ENCODE data around the gene SP1. TPM values are rescaled to one million over a fixed set of nuclear protein-coding genes. Genes with fewer than 3 reads are reported as not detected.

SP1 gene
- total and polyA plus RNA-seq, 2 of the 4 experiments (the other 2 are of a cell fraction) = 19.7 to 53.6 TPM

GRCh38 chr12:53346491-53346890 is 33.5 kb upstream of the SP1 start:
- CTCF ChIA-PET = interaction anchor here (0.6 kb wide), 1 partner anchor 19 kb away, joined by 3 read pairs; no protein-coding TSS in a partner anchor
- in situ Hi-C loops (cut with MboI; ENCODE audit: low sequenced_read_pairs) = no loop called here
- no peak overlapping the region for H2BK15ac ChIP-seq (ENCODE audit: low read depth, low read length)

More at GRCh38 chr12:53346491-53346890, 33.5 kb upstream of the SP1 start:
- Histone ChIP-seq H2BK20ac (ENCODE audit: low read depth, low read length) (no peak overlapping the region), H2AK9ac (replicated peaks; ENCODE audit: low read depth, low read length, poor library complexity) (no peak overlapping the region), H2AFZ (replicated peaks; ENCODE audit: low read length, poor library complexity) (no peak overlapping the region), H2BK120ac (ENCODE audit: low read depth, low read length) (no peak overlapping the region), H3K4ac (ENCODE audit: low read depth, low read length) (no peak overlapping the region), H3K4me1 (ENCODE audit: control insufficient read depth, insufficient read depth, low read length) (peaks cover 7% of the 10 kb centered on the region; the same call in 1 of the 2 replicates), H3K18ac (ENCODE audit: low read depth, low read length) (no peak overlapping the region), H2BK5ac (ENCODE audit: low read depth, low read length, poor library complexity, severe bottlenecking) (no peak overlapping the region), H4K91ac (ENCODE audit: insufficient read depth, low read depth, low read length) (no peak overlapping the region), H2AK5ac (ENCODE audit: low read depth, low read length) (no peak overlapping the region; the same call in 1 of the 2 replicates), H3K56ac (ENCODE audit: extremely low read depth, insufficient read depth, low read length) (no peak overlapping the region), H3K4me2 (ENCODE audit: low read depth, low read length) (no peak overlapping the region), H3K23ac (ENCODE audit: low read depth, low read length) (no peak overlapping the region), H3K4me3 (ENCODE audit: insufficient read depth, low read depth, low read length) (no peak overlapping the region), H3K9me1 (ENCODE audit: insufficient read depth, low read length) (peaks cover 9% of the 10 kb centered on the region; the same call in 1 of the 2 replicates), H3K9me3 (ENCODE audit: control insufficient read depth, insufficient read depth, low read length) (no peaks in the 10 kb centered on the region), H3K27me3 (ENCODE audit: control insufficient read depth, insufficient read depth, low read length) (no peaks in the 10 kb centered on the region; the same call in 1 of the 2 replicates), H3K36me3 (ENCODE audit: control insufficient read depth, insufficient read depth, low read length) (no peaks in the 10 kb centered on the region), H3K27ac (ENCODE audit: insufficient read depth, low read length) (no peak overlapping the region), H3K9ac (ENCODE audit: low read depth, low read length) (no peak overlapping the region), H4K5ac (ENCODE audit: low read depth, low read length) (no peak overlapping the region), H3K79me1 (ENCODE audit: low read depth in 1 of 2, low read length in 2 of 2) (no peaks in the 10 kb centered on the region), H4K20me1 (ENCODE audit: insufficient read depth, low read length) (no peaks in the 10 kb centered on the region), H4K8ac (ENCODE audit: low read depth in 2 of 2, low read length in 2 of 2) (no peak overlapping the region), H3K14ac (replicated peaks; ENCODE audit: low read depth, low read length) (no peak overlapping the region)
- dilution Hi-C loops (cut with HindIII; ENCODE audit: low sequenced_read_pairs, unreplicated experiment) (no loop called here), intact Hi-C loops (cut with micrococcal nuclease) (no loop called here)
- no CpG with 5 or more reads among the region's 1 CpG for WGBS, 2 experiments (ENCODE audit: extremely low coverage in 2 of 2, insufficient read length in 1 of 2)
- POLR2A ChIA-PET (ENCODE audit: unreplicated experiment) = no interaction called here
- no peak for DNase-seq
- BruUV-seq (replicated peaks) = no TSS peak
- TF ChIP-seq CHD1 (IDR thresholded peaks at IDR 0.05; ENCODE audit: low read depth, low read length) (no peak), MAZ (IDR thresholded peaks at IDR 0.05; ENCODE audit: borderline replicate concordance, low read depth, low read length) (no peak), SMC3 (IDR thresholded peaks at IDR 0.05; ENCODE audit: low read depth, low read length) (no peak), USF2 (IDR thresholded peaks at IDR 0.05; ENCODE audit: low read depth, low read length) (no peak), RAD21 (IDR thresholded peaks at IDR 0.05; ENCODE audit: low read length) (no peak), CEBPB (IDR thresholded peaks at IDR 0.05; ENCODE audit: low read depth, low read length) (no peak), RCOR1 (IDR thresholded peaks at IDR 0.05; ENCODE audit: insufficient replicate concordance, low read length) (no peak), FOS (IDR thresholded peaks at IDR 0.05; ENCODE audit: low read depth, low read length) (no peak), NFE2L2 (IDR thresholded peaks at IDR 0.05; ENCODE audit: low read depth, low read length) (no peak), CTCF (conservative IDR thresholded peaks at IDR 0.05; ENCODE audit: low read depth, low read length) (no peak), RFX5 (IDR thresholded peaks at IDR 0.05; ENCODE audit: low read depth, low read length) (no peak), MXI1 (IDR thresholded peaks at IDR 0.05; ENCODE audit: borderline replicate concordance, low read depth, low read length) (no peak)
- no peak for ATAC-seq (ENCODE audit: low read depth)

All from IMR-90 (cell line).